Activated CD4-positive, alpha-beta T cell treated with anti-CD3 and anti-CD28 coated beads, Interleukin-2, amount 10 ng/mL, durations not matched to agents 7 days and 5 days (primary cell): ENCODE measurements around the gene ENDOG. TPM values are rescaled to one million over a fixed set of nuclear protein-coding genes. Genes with fewer than 3 reads are reported as not detected.

ENCODE experiments used
- CTCF ChIA-PET: fragments of 350-600 bp; sonication (Branson Sonifier 250); formaldehyde crosslinking; loops from one replicate; lab custom pipeline; 2021; ENCODE audit warnings: antibody characterized with exemption; lab: Charles Lee
- POLR2A ChIA-PET: fragments of 350-600 bp; sonication (Branson Sonifier 250); formaldehyde crosslinking; loops from one replicate; lab custom pipeline; 2021; ENCODE audit warnings: antibody characterized with exemption; lab: Charles Lee
- DNase-seq: peaks from one replicate; pipeline ENCODE4 v3.0.0-alpha.2; 2020
- H3K27ac Mint-ChIP-seq: one replicate; pipeline ENCODE4 v1.8.0; 2021; ENCODE audit warnings: mild to moderate bottlenecking, moderate library complexity, mixed read lengths
- H3K27me3 Mint-ChIP-seq: one replicate; pipeline ENCODE4 v1.8.0; 2021; ENCODE audit warnings: mixed read lengths
- H3K36me3 Mint-ChIP-seq: one replicate; pipeline ENCODE4 v1.8.0; 2021; ENCODE audit warnings: low read depth, mixed read lengths
- H3K4me1 Mint-ChIP-seq: one replicate; pipeline ENCODE4 v1.8.0; 2021; ENCODE audit warnings: mixed read lengths
- H3K4me3 Mint-ChIP-seq: one replicate; pipeline ENCODE4 v1.8.0; 2021; ENCODE audit warnings: mild to moderate bottlenecking, moderate library complexity, mixed read lengths
- H3K9me3 Mint-ChIP-seq: one replicate; pipeline ENCODE4 v1.8.0; 2021; ENCODE audit warnings: mixed read lengths
- total RNA-seq, 2 experiments: library from RNA; stranded (reverse); gene quantifications; one replicate each; pipeline ENCODE4 v1.2.3, GENCODE V29; 2021

The ENDOG gene
- total RNA-seq, 2 experiments from 2014 or later, result 10.2 to 11.3 TPM

DNA sequence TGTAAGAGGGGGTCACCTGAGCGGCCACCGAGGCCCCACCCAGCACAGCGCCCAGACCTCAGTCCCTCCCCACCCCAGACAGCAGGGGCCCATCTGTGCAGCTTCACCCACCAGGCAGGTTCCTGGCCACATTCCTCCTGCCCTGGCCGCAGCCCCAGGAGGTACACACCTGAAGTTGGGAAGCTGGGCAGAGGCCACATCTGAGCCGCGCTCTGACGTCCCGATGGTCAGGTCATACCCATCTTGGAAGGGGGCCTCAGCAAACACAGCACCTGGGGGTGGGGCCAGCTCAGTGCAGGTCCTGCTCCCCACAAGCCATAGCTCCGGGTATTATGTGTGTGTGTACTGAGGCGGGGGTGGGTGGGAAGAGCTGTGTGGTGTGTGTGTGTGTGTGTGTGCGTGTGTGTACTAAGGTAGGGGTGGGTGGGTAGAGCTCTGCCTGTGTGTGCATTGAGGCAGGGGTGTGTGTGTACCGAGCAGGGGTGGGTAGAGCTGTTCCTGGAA lies 5.7 kb downstream of the ENDOG start:
- Mint-ChIP-seq H3K9me3 (no peaks in the 10 kb centered on the region), H3K4me3 (no peak overlapping the region), H3K4me1 (peaks cover 32% of the 10 kb centered on the region), H3K36me3 (peaks cover 33% of the 10 kb centered on the region), H3K27ac (no peak overlapping the region), H3K27me3 (no peaks in the 10 kb centered on the region)
- ChIA-PET CTCF (interaction anchor here (0.8 kb wide), 1 partner anchor 46 kb away, joined by 3 read pairs; no protein-coding TSS in a partner anchor), POLR2A (no interaction called here)
- no peak for DNase-seq

DNA sequence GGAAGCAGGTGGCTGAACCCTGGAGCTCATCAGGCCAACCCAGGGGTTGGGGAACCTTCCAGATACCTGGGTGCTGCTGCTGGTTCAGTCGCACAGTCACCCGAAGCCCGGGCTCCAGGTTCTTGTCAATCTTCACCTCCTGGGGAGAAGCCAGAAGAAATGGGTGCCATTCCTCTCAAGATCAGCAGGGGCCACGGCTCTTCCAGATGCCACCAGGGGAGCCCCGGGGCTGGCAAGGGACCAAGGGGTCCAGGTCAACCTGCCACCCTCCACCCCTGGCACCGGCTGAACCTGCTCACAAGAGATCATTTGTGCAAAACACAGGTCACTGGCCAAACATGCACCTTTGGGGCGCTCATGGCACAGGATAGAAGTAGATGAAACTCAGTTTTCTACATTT lies 6.6 kb downstream of the ENDOG start:
- DNase-seq, result no peak
- ChIA-PET CTCF (interaction anchor here (0.5 kb wide), 1 partner anchor 67 kb away, joined by 3 read pairs; no protein-coding TSS in a partner anchor), POLR2A (no interaction called here)
- Mint-ChIP-seq H3K4me3 (no peak overlapping the region), H3K4me1 (peaks cover 31% of the 10 kb centered on the region), H3K9me3 (no peaks in the 10 kb centered on the region), H3K27me3 (no peaks in the 10 kb centered on the region), H3K27ac (no peak overlapping the region), H3K36me3 (peaks cover 37% of the 10 kb centered on the region)

DNA sequence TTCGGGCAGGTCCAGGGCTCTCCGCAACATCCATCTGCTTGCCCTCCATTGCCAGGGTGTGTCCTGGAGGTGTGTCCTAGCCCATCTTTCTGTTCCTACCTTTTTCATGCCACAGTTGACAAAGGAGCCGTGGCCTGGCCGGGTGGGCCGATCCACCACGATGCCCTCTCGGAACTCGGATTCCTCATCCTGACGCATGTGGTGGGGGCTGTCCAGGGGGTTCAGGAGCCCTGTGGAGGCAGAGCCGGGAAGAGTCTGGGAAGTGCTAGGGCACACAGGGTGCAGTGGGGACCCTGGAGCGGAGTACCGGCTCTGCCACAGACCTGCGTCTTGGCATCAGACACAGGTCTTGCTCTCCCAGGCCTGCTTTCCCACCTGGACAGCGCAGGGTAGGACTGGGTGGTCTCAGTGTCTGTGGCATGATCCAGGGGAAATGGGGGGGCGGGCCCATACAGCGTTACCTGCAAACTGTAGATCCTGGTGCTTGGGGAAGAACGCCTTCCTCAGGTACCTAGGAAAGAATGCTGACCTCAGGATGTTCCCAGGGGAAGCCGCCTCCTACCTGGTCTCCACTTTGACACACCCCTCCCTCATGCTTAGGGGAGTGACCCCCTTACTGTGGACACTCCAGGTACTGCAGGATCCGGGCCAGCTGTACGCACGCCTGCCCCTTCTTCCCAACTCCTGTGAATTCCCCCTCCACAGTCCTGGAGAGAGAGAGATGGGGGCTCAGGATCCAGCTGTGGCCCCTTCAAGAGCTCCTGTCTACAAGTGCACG lies 7.8 kb downstream of the ENDOG start:
- H3K27me3 Mint-ChIP-seq, result no peaks in the 10 kb centered on the region
- H3K27ac Mint-ChIP-seq, result no peak overlapping the region
- H3K4me3 Mint-ChIP-seq, result no peak overlapping the region
- ChIA-PET POLR2A (interaction anchor here (0.5 kb wide), 1 partner anchor 18 kb away, joined by 3 read pairs; no protein-coding TSS in a partner anchor), CTCF (interaction anchor here (3.0 kb wide), 1 partner anchor 8 kb away, joined by 23 read pairs; the partner anchor contains the start of gene ENDOG)
- H3K4me1 Mint-ChIP-seq, result peaks cover 29% of the 10 kb centered on the region
- H3K9me3 Mint-ChIP-seq, result no peaks in the 10 kb centered on the region
- H3K36me3 Mint-ChIP-seq, result peaks cover 37% of the 10 kb centered on the region
- DNase-seq, result no peak

DNA sequence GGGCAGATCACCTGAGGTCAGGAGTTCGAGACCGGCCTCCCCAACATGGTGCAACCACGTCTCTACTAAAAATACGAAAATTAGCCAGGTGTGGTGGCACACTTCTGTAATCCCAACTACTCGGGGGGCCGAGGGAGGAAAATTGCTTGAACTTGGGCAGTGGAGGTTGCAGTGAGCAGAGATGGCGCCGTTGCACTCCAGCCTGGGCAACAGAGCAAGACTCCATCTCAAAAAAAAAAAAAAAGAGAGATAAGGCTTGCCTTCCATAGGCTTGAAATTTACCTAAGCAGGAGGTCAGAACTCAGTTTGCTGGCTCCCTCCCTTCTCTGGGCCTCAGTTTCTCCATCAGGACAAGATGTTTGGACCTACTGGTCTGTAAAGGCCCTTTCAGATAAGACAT lies 10.0 kb downstream of the ENDOG start:
- Mint-ChIP-seq H3K4me3 (peak overlapping the region; percentile 94), H3K36me3 (peaks cover 29% of the 10 kb centered on the region), H3K27ac (peak overlapping the region; percentile 92), H3K4me1 (peaks cover 26% of the 10 kb centered on the region), H3K27me3 (no peaks in the 10 kb centered on the region), H3K9me3 (no peaks in the 10 kb centered on the region)
- ChIA-PET POLR2A (no interaction called here), CTCF (interaction anchor here (2.1 to 3.0 kb wide), 2 partner anchors 10 to 18 kb away, joined by 6 to 23 read pairs; partner anchors contain the start of gene ENDOG)
- no peak for DNase-seq

DNA sequence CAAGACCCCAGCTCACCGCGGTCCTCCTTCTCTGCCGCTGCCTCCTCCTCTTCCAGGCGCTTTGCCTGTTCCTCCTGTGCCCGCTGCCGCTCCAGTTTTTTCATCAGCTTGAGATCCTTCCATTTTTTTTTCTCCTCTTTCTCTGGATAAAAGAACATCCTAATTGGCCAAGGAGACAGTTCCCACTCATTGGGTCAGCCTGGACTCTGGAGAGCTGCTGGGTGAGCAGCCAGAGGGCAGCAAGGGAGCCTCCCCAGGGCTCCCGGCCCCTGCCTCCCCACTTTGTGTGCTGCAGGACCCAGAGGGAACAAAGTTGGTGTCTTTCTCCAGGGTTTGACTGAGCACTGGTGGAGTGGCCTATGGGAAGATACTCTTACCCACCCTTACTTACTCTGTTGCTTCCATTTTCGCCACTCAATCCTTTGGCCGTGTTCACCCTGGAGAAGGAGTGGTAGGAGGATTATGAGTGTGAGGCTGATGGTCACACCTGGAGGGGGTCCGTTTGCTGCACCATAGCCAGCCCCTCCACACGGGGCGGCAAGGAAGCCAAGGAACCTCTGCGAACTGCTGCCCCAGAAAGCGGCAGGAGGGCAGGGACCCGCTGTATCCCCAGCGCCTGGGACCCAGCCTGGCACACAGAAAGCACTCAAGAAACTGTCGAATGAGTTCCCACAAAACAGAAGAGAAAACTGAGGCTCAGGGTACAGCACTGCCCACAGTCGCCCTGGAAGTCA lies 10.6 kb downstream of the ENDOG start:
- peak overlapping the region; percentile 94 for H3K4me3 Mint-ChIP-seq
- no peaks in the 10 kb centered on the region for H3K9me3 Mint-ChIP-seq
- no peaks in the 10 kb centered on the region for H3K27me3 Mint-ChIP-seq
- peaks cover 26% of the 10 kb centered on the region for H3K4me1 Mint-ChIP-seq
- H3K27ac Mint-ChIP-seq, result peak overlapping the region; percentile 92
- DNase-seq, result no peak
- H3K36me3 Mint-ChIP-seq, result peaks cover 29% of the 10 kb centered on the region
- ChIA-PET CTCF (interaction anchor here (1.0 to 3.0 kb wide), 7 partner anchors 8 to 32 kb away, joined by 3 to 29 read pairs (median 6); partner anchors contain the start of gene ENDOG), POLR2A (interaction anchor here (1.0 kb wide), 1 partner anchor 10 kb away, joined by 12 read pairs; the partner anchor contains the start of gene ENDOG)

DNA sequence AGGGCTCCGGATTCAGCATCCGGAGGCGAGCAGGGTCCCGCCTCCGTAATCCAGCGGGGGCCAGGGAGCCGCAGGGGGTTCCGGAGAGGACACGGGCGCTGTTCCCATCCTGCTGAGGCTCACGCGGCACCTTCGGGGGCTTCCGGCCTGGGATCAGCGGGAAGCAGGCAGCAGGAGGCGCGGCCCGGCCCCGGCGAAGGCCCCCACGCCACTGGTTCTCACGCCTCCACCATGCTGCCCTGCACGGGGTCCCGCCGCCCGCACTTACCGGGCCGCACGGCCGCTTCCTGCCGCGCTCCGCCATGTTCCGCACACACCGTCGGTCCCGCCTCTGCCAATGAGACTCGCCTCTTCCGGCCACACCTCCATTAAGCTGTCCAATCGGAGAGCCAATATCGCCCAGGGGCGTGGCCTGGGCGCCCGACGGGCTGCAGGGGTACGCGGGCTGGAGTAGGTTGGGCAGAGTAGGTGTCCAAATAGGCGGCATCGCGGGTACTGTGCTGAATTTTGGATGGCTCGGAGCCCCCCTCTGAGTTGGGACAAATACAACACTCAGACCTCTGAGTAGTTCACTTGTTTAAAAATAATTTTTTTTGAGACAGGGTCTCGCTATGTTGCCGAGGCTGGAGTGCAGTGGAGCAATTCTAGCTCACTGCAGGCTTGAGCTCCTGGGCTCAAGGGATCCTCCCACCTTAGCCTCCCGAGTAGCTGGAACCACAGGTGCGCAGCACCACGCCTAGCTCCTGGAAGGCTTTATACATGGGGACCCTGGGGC lies 11.4 kb downstream of the ENDOG start, which contains the start of gene SPOUT1:
Gene SPOUT1, minus strand, starts transcription at position 318 of the 775 bp plus-strand sequence. Its CDS starts 14 bp downstream, at position 304.
- CTCF ChIA-PET, result interaction anchor here (0.8 to 1.8 kb wide), 7 partner anchors 9 to 293 kb away, joined by 3 to 29 read pairs (median 4); partner anchors contain the start of gene ENDOG
- H3K27me3 Mint-ChIP-seq, result no peaks in the 10 kb centered on the region
- POLR2A ChIA-PET, result interaction anchor here (1.0 kb wide), 1 partner anchor 11 kb away, joined by 12 read pairs; the partner anchor contains the start of gene ENDOG
- peak within 1 kb of the TSS; percentile 92 for H3K27ac Mint-ChIP-seq
- DNase-seq, result peak; percentile 96
- H3K4me3 Mint-ChIP-seq, result peak within 1 kb of the TSS; percentile 94
- no peaks in the 10 kb centered on the region for H3K9me3 Mint-ChIP-seq
- H3K36me3 Mint-ChIP-seq, result peaks cover 28% of the 10 kb centered on the region
- H3K4me1 Mint-ChIP-seq, result peaks cover 26% of the 10 kb centered on the region

DNA sequence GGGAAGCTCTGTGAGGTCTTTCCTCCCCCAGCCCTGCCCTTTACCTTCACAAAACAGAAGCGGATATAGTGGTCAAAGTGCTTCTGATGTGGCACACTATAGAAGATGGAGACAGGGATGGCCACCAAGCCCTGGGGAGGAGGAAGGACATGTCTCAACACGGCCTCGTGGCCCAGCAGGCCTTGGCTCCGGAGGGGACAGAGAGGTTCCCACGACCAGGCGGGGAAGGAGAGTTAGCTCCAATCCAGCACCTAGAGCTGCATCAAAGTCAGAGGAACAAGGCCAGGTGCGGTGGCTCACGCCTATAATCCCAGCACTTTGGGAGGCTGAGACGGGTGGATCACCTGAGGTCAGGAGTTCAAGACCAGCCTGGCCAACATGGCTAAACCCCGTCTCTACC lies 15.4 kb downstream of the ENDOG start:
- H3K27ac Mint-ChIP-seq, result no peak overlapping the region
- H3K27me3 Mint-ChIP-seq, result no peaks in the 10 kb centered on the region
- no peak overlapping the region for H3K4me3 Mint-ChIP-seq
- POLR2A ChIA-PET, result no interaction called here
- DNase-seq, result no peak
- H3K9me3 Mint-ChIP-seq, result no peaks in the 10 kb centered on the region
- H3K4me1 Mint-ChIP-seq, result peaks cover 13% of the 10 kb centered on the region
- H3K36me3 Mint-ChIP-seq, result peaks cover 17% of the 10 kb centered on the region
- CTCF ChIA-PET, result interaction anchor here (0.6 to 1.1 kb wide), 2 partner anchors 15 to 126 kb away, joined by 3 to 6 read pairs; partner anchors contain the start of gene ENDOG

DNA sequence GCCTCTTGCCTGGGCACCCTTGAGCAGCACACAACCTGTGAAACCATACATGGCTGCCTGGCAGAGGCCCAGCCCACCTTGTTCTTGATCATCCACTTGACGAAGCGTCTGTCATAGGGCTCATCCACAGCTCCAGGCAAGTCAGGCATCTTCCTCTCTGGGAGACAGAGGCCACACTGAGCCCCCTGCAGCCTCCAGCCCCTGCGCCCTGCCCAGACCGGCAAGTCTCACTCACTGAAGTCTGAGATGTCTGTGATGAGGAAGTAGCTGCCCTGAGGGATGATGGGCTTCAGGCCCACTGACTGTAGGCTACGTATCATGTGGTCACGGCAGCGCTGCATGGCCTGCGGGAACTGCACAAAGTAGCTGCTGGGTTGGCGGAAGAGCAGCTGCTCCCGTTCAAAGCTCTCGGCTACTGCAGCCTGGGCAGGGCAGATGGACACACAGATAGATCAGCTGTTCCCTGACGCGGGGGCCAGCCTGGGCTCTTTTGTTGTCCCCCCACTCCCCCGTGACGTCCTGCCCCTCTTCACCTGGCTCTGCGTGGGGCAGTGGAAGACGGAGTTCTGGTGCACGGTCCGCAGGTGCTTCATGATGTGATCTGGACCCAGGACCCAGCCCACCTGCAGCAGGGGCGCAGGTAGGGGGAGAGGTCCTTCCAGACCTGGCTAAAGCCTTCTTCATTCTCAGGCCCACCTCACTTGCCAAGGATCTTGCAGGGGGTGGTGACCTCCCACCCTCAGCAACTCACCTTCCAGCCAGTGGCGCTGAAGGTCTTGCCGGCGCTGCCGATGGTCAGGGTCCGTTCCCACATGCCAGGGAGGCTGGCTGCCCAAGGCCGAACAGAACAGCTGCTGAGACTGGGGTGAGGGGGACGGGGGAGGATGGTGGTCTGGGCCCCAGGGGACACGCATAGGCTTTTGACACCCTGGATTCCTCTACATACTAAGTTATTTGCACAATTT lies 17.2 kb downstream of the ENDOG start:
- no peak for DNase-seq
- Mint-ChIP-seq H3K4me3 (no peak overlapping the region), H3K27me3 (no peaks in the 10 kb centered on the region), H3K4me1 (no peaks in the 10 kb centered on the region), H3K36me3 (peaks cover 11% of the 10 kb centered on the region), H3K9me3 (no peaks in the 10 kb centered on the region), H3K27ac (no peak overlapping the region)
- ChIA-PET CTCF (interaction anchor here (1.4 kb wide), 1 partner anchor 18 kb away, joined by 6 read pairs; no protein-coding TSS in a partner anchor), POLR2A (no interaction called here)

DNA sequence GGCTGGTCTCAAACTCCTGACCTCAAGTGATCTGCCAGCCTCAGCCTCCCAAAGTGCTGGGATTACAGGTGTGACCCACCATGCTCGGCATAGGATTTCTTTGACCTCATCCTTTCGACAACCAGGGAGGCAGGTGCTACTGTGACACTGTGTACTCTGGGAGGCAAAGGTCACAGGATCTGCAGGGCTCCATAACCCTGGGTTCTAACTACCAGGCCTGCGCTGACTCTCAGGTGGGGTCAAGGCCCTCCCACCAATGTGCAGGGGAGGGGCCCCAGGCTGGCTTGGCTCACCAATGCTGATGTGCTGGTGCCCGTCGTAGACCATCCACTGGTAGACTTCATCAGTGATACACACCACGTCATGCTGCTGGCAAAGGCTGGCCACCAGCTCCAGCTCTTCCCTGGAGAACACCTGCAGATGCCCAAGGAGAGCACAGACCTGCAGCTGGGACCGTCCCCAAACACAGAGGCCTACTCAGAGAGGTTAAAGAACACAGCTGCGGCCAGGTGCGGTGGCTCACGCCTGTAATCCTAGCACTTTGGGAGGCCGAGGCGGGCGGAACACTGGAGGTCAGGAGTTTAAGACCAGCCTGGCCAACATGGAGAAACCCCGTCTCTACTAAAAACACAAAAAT lies 18.3 kb downstream of the ENDOG start:
- DNase-seq, result no peak
- Mint-ChIP-seq H3K4me3 (no peak overlapping the region), H3K9me3 (no peaks in the 10 kb centered on the region), H3K27me3 (no peaks in the 10 kb centered on the region), H3K4me1 (no peaks in the 10 kb centered on the region), H3K36me3 (peaks cover 13% of the 10 kb centered on the region), H3K27ac (no peak overlapping the region)
- POLR2A ChIA-PET, result no interaction called here
- CTCF ChIA-PET, result interaction anchor here (1.4 kb wide), 1 partner anchor 19 kb away, joined by 6 read pairs; no protein-coding TSS in a partner anchor

DNA sequence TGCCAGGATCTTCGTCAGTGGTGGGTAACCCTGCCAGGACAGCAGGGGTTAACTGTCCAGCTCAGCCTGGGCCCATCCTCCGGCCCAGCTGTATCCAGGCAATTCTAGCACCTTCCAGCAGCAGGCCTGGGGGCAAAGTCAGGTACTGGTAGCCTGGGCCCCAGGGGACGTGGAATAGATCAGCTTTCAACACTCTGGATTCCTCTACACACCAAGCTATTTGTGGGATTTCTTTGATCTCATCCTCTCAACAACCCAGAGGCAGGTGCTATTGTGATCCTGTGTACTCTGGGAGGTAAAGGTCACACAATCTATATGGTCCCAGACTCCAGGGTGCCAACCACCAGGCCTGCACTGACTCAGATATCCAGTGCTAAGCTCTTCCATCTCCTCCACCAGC lies 20.0 kb downstream of the ENDOG start:
- no peak for DNase-seq
- Mint-ChIP-seq H3K9me3 (no peaks in the 10 kb centered on the region), H3K4me1 (peaks cover 2% of the 10 kb centered on the region), H3K4me3 (no peak overlapping the region), H3K27me3 (no peaks in the 10 kb centered on the region), H3K36me3 (peaks cover 13% of the 10 kb centered on the region), H3K27ac (no peak overlapping the region)
- POLR2A ChIA-PET, result no interaction called here
- CTCF ChIA-PET, result interaction anchor here (0.6 to 2.0 kb wide), 4 partner anchors 9 to 144 kb away, joined by 3 to 8 read pairs (median 5); partner anchors contain the start of genes ENDOG and SPOUT1
